Upper lobe of right lung (tissue), 1 donor: Measurements from ENCODE around the gene PLEKHG2. TPM values are rescaled to one million over a fixed set of nuclear protein-coding genes. Genes with fewer than 3 reads are reported as not detected.

Experiments
- ATAC-seq: fragments of 200-7000 bp; cut with Tn5 transposase; one replicate; pipeline ENCODE4 v1.9.1; 2020; ENCODE audit warnings: mild to moderate bottlenecking, moderate library complexity
- DNase-seq: peaks from one replicate; pipeline ENCODE4 v3.0.0-alpha.2; 2020
- H3K27ac ChIP-seq: fragments of 200-600 bp; one replicate; pipeline ENCODE4 v1.8.0; 2022
- H3K27me3 ChIP-seq: fragments of 200-600 bp; one replicate; pipeline ENCODE4 v1.8.0; 2022; ENCODE audit warnings: mild to moderate bottlenecking
- H3K36me3 ChIP-seq: fragments of 200-600 bp; one replicate; pipeline ENCODE4 v1.8.0; 2022
- H3K4me1 ChIP-seq: fragments of 200-600 bp; one replicate; pipeline ENCODE4 v1.8.0; 2022
- H3K4me3 ChIP-seq: fragments of 200-600 bp; one replicate; pipeline ENCODE4 v1.8.0; 2022; ENCODE audit warnings: mild to moderate bottlenecking
- H3K9me3 ChIP-seq: fragments of 200-600 bp; one replicate; pipeline ENCODE4 v1.8.0; 2022
- intact Hi-C: fragments of 100-400 bp; cut with DNase I; formaldehyde crosslinking; loops from one replicate; pipeline ENCODE4 v1.11.0; 2022
- total RNA-seq: library from RNA; stranded (reverse); fragmentation: NEBNext Ultra II Directional; extraction: Animal tissue kit (Norgen Biotek cat#: 25700); gene quantifications from one replicate; pipeline ENCODE4 v1.2.1, GENCODE V29; 2021
- TF ChIP-seq, protein P1 (sequence below): fragments of 200-600 bp; IDR thresholded peaks from one replicate; pipeline ENCODE4 v1.8.0; 2022; ENCODE audit warnings: antibody characterized with exemption
- donor health status: DM: no; HTN: yes; CAD: no; lungs with severe emphysema.

Gene PLEKHG2
- total RNA-seq, 1 donor from 2014 or later, result 32.4 TPM

DNA sequence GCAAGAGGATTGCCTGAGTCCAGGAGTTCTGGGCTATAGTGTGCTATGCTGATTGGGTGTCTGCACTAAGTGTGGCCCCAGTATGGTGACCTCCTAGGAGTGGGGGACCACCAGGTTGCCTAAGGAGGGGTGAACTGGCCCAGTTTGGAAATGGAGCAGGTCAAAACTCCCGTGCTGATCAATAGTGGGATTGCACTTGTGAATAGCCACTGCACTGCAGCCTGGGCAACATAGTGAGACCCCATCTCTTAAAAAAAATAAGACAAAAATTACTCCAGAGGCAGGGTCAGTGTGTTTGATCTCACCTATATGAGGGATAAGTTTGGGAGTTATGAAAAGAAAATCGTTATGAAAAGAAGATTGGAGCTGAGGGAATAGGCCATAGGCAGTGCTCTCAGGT lies 43.3 kb upstream of the PLEKHG2 start:
- H3K36me3 ChIP-seq, result peaks cover 52% of the 10 kb centered on the region
- intact Hi-C loops, result no loop called here

DNA sequence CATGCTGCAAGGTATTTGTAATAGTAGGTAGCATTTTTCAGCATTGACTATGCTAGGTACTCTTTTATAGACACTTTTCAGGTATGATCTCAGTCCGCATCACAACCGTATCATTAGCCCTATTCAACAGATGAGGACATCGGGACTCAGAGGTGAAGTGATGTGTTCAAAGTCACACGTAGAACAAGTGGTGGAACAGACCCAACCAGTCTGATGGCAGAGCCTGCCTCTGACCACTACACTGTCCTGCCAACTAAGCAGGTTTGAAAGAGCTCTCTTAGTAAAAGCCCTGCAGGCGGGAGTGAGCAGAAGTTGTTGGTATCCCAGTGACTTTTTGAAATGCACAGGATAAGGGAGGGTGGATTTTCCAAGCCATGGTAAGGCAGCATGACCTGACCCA lies 41.7 kb upstream of the PLEKHG2 start:
- DNase-seq (no peak), ATAC-seq (no peak)
- peaks cover 65% of the 10 kb centered on the region for H3K36me3 ChIP-seq
- H3K4me3 ChIP-seq, result no peak overlapping the region
- TF ChIP-seq, protein P1, sequence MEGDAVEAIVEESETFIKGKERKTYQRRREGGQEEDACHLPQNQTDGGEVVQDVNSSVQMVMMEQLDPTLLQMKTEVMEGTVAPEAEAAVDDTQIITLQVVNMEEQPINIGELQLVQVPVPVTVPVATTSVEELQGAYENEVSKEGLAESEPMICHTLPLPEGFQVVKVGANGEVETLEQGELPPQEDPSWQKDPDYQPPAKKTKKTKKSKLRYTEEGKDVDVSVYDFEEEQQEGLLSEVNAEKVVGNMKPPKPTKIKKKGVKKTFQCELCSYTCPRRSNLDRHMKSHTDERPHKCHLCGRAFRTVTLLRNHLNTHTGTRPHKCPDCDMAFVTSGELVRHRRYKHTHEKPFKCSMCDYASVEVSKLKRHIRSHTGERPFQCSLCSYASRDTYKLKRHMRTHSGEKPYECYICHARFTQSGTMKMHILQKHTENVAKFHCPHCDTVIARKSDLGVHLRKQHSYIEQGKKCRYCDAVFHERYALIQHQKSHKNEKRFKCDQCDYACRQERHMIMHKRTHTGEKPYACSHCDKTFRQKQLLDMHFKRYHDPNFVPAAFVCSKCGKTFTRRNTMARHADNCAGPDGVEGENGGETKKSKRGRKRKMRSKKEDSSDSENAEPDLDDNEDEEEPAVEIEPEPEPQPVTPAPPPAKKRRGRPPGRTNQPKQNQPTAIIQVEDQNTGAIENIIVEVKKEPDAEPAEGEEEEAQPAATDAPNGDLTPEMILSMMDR, result no peak
- peak overlapping the region; percentile 24 for H3K27ac ChIP-seq
- H3K27me3 ChIP-seq, result no peaks in the 10 kb centered on the region
- H3K9me3 ChIP-seq, result no peaks in the 10 kb centered on the region
- intact Hi-C loops, result no loop called here
- H3K4me1 ChIP-seq, result peaks cover 22% of the 10 kb centered on the region

More for the DNA sequence above, 43.3 kb upstream of the PLEKHG2 start:
- TF ChIP-seq, protein P1, result no peak
- DNase-seq, result no peak
- ATAC-seq, result no peak
- Histone ChIP-seq H3K27ac (no peak overlapping the region), H3K4me3 (no peak overlapping the region), H3K9me3 (no peaks in the 10 kb centered on the region), H3K4me1 (peaks cover 22% of the 10 kb centered on the region), H3K27me3 (no peaks in the 10 kb centered on the region)

DNA sequence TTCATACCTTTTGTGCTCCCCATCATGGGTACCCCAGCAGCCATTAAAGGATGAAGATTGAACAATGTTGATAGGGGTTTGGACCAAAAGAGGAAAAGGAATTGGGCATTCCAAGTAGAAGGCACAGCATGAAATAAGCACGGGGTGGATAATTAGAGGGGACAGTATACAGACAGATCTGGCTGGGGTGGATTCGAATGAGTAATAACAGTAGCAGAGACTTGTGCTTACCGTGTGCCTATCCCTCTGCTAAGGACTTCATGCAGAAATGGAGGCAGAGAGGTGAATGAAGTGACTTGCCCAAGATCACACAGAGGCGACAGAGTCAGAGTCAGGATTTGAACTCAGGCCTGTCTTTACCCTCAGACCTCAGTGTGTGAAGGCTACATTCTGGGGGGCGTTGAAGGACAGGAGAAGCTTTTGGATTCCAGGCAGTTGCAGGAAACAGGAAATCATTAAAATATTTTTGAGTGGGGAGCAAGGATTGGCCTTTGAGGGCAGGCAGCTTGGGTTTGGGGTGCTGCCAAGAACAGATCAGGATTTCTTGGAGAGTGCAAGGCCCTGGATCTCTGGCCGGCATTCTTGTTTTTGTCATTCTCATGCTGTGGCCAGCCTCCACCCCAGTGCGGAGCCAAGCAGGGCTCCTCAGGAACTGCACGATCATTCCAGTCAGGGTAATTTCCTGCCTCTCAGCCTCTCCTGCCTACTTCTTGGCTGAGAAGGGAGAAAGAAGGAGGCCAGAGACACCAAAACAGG lies 40.2 kb upstream of the PLEKHG2 start:
- Histone ChIP-seq H3K27ac (peak overlapping the region; percentile 89), H3K9me3 (no peaks in the 10 kb centered on the region), H3K4me1 (peaks cover 22% of the 10 kb centered on the region), H3K27me3 (no peaks in the 10 kb centered on the region), H3K4me3 (no peak overlapping the region), H3K36me3 (peaks cover 72% of the 10 kb centered on the region)
- DNase-seq, result peak; percentile 74
- intact Hi-C loops, result no loop called here
- ATAC-seq, result peak; percentile 82
- TF ChIP-seq, protein P1, result no peak

DNA sequence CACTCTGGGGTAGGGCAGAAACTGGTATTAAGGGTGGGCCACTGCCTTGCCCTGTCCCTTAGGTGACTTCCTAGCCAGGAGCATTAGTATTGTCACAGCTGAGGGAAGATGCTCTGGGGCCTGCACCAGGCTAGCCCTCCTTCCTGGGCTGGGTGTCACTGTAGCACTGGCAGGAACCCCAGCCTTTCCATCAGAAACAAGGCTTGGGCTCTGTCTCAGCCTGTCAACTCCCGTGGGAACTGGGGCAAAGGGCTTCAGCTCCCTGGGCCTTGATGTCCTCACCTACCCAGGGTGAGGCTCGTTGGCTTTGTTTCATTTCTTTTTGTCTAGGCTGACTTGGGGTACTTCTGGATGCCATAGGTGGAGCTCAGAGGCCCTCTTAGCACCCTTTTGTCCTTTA lies 39.5 kb upstream of the PLEKHG2 start:
- Histone ChIP-seq H3K4me3 (no peak overlapping the region), H3K27me3 (no peaks in the 10 kb centered on the region), H3K36me3 (peaks cover 77% of the 10 kb centered on the region), H3K9me3 (no peaks in the 10 kb centered on the region), H3K4me1 (peaks cover 22% of the 10 kb centered on the region), H3K27ac (peak overlapping the region; percentile 89)
- DNase-seq (peak; percentile 25), ATAC-seq (peak; percentile 8)
- intact Hi-C loops, result no loop called here
- TF ChIP-seq, protein P1, result no peak

DNA sequence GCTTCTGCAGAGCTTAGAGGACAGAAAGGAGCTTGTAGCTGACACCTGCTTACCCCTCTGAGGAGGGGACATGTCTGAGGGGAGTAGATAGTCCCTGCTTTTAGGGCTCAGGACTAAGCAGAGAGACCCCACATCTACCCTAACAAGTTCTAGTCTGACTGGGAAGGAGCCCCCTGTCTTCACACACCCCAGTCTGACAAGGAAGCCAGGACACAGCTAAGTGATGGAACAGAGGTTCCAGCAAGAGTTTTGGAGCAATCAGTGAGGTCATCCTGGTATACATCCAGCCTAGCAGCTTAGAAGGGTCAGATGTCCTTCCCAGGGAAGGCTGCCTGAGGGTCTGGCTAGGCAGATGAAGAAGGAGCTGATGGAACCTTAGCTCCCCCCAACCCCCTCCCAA lies 36.5 kb upstream of the PLEKHG2 start:
- Histone ChIP-seq H3K4me1 (peaks cover 22% of the 10 kb centered on the region), H3K36me3 (peaks cover 80% of the 10 kb centered on the region), H3K27me3 (no peaks in the 10 kb centered on the region), H3K9me3 (no peaks in the 10 kb centered on the region), H3K4me3 (no peak overlapping the region), H3K27ac (no peak overlapping the region)
- DNase-seq, result peak; percentile 9
- TF ChIP-seq, protein P1, result no peak
- no peak for ATAC-seq
- intact Hi-C loops, result no loop called here
